Measurements from ENCODE around the gene SH2D5.
"Not testable (repeated sequence)": the region's sequence is repeated elsewhere in the genome, so short reads cannot be mapped to it uniquely, and the experiment has no call there.

SH2D5 gene

GRCh38 chr1:20680269-20680668 is 52.2 kb downstream of the SH2D5 start:
- Histone ChIP-seq H3K9ac (ENCODE audit: low read length) (no peak overlapping the region), H3K36me3 (ENCODE audit: control insufficient read depth, insufficient read depth, low read length) (no peaks in the 10 kb centered on the region), H3K27ac (ENCODE audit: low read depth, low read length) (no peak overlapping the region), H3K4me1 (ENCODE audit: control insufficient read depth, insufficient read depth, low read length) (no peaks in the 10 kb centered on the region), H3K4me3 (ENCODE audit: low read length) (no peak overlapping the region), H3K27me3 (ENCODE audit: control insufficient read depth, insufficient read depth, low read length) (no peaks in the 10 kb centered on the region)

DNA sequence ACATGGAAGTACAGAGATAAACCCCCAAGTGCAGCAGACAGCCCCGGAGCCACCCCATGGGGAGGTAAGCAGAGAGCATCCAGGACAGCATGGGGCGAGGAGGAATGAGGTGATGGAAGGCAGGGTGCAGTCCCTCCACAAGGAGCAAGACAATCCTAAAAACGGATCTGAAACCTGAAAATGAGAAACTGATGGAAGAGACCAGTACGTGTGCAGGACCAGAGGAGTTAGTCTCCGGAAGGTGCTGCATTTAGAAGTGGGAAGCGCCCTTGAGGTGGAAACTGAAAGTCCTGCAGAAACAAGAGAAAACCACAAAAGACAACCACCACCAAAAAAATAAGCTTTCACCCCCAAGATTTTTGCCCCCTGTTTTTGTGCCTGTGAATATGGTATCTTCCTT is 53.9 kb downstream of the SH2D5 start:
- no peaks in the 10 kb centered on the region for H3K4me1 ChIP-seq (ENCODE audit: control insufficient read depth, insufficient read depth, low read length)
- H3K4me3 ChIP-seq (ENCODE audit: low read length) = no peak overlapping the region

GRCh38 chr1:20673626-20674025 is 58.9 kb downstream of the SH2D5 start:
- not testable (repeated sequence) for H3K9ac ChIP-seq (ENCODE audit: low read length); H3K27me3 ChIP-seq (ENCODE audit: control insufficient read depth, insufficient read depth, low read length); H3K4me1 ChIP-seq (ENCODE audit: control insufficient read depth, insufficient read depth, low read length); H3K27ac ChIP-seq (ENCODE audit: low read depth, low read length); H3K4me3 ChIP-seq (ENCODE audit: low read length); H3K36me3 ChIP-seq (ENCODE audit: control insufficient read depth, insufficient read depth, low read length)

More for the DNA sequence above, 53.9 kb downstream of the SH2D5 start:
- Histone ChIP-seq H3K27me3 (ENCODE audit: control insufficient read depth, insufficient read depth, low read length) (no peaks in the 10 kb centered on the region), H3K9ac (ENCODE audit: low read length) (no peak overlapping the region), H3K27ac (ENCODE audit: low read depth, low read length) (no peak overlapping the region), H3K36me3 (ENCODE audit: control insufficient read depth, insufficient read depth, low read length) (no peaks in the 10 kb centered on the region)

DNA sequence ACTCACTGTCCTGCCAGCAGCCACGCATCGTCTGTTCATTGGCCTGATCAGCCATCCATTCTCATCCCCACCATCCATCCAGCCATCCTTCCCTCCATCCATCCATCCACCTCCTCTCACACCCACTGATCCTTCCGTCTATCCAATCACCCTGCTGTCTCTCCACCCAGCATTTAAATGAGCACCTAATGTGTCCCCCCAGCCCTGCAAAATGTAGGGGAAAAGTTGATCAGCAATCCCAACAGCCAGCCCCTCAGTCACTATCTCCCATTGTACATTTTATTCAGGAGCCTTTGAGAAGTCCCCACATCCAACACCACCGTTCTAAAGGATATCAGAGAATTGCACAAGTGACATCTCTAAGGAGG is 60.3 kb downstream of the SH2D5 start:
- Histone ChIP-seq H3K4me1 (ENCODE audit: control insufficient read depth, insufficient read depth, low read length) (no peaks in the 10 kb centered on the region), H3K36me3 (ENCODE audit: control insufficient read depth, insufficient read depth, low read length) (no peaks in the 10 kb centered on the region), H3K27me3 (ENCODE audit: control insufficient read depth, insufficient read depth, low read length) (no peaks in the 10 kb centered on the region), H3K4me3 (ENCODE audit: low read length) (no peak overlapping the region), H3K27ac (ENCODE audit: low read depth, low read length) (no peak overlapping the region), H3K9ac (ENCODE audit: low read length) (no peak overlapping the region)

- no peak overlapping the region for H3K9ac ChIP-seq (ENCODE audit: low read length)
- H3K4me1 ChIP-seq (ENCODE audit: control insufficient read depth, insufficient read depth, low read length) = no peaks in the 10 kb centered on the region
- no peaks in the 10 kb centered on the region for H3K27me3 ChIP-seq (ENCODE audit: control insufficient read depth, insufficient read depth, low read length)
- no peak overlapping the region for H3K27ac ChIP-seq (ENCODE audit: low read depth, low read length)
- no peak overlapping the region for H3K4me3 ChIP-seq (ENCODE audit: low read length)
- no peaks in the 10 kb centered on the region for H3K36me3 ChIP-seq (ENCODE audit: control insufficient read depth, insufficient read depth, low read length)
Observed at GRCh38 chr1:20670936-20671335, 61.6 kb downstream of the SH2D5 start.

Measured in rectal smooth muscle tissue (tissue), 1 donor.